HepG2 (cell line): ENCODE data around the gene SHTN1. TPM values are rescaled to one million over a fixed set of nuclear protein-coding genes. Genes with fewer than 3 reads are reported as not detected.

Experiments used
- ATAC-seq: fragments of 200-7000 bp; cut with Tn5 transposase; 3 replicates; pipeline ENCODE4 v1.9.1; 2020; ENCODE audit warnings: mild to moderate bottlenecking, moderate library complexity
- BruUV-seq: library from RNA; stranded (reverse); fragments of 400-500 nt; replicated peaks from 2 replicates; lab custom pipeline; 2021; lab: Mats Ljungman, UMichigan
- CTCF ChIA-PET: fragments of 300-600 bp; formaldehyde crosslinking; extraction: SDS; loops from one replicate; lab custom pipeline; 2021; ENCODE audit warnings: low total read pairs, inconsistent platforms, low intra/inter-chr PET ratio; lab: Yijun Ruan, JAX
- POLR2A ChIA-PET: fragments of 350-600 bp; sonication (Branson Sonifier 250); formaldehyde crosslinking; loops from one replicate; lab custom pipeline; 2020; ENCODE audit warnings: antibody characterized with exemption, inconsistent platforms; lab: Yijun Ruan, JAX
- DNase-seq: peaks from one replicate; pipeline ENCODE4 v3.0.0-alpha.2; 2015; ENCODE audit warnings: low spot score
- FAIRE-seq: peaks from 3 replicates; lab custom pipeline; 2011; peaks lifted over from hg19 to GRCh38; lab: Jason Lieb, UNC
- H2AFZ ChIP-seq: one replicate; pipeline ENCODE4 v1.6.1; 2011; ENCODE audit warnings: low read length, inconsistent platforms
- H3K27ac ChIP-seq: fragments of 300-600 bp; 3 replicates; pipeline ENCODE4 v1.8.0; 2011; ENCODE audit warnings: mixed run types, mild to moderate bottlenecking, mixed read lengths, low read length, inconsistent platforms; ENCODE audit not compliant: insufficient read depth; ENCODE audit errors: extremely low read length
- H3K27me3 ChIP-seq, 2 experiments: fragments of 200-600 bp in 1 of 2; 2 replicates in 1 of 2; 3 replicates in 1 of 2; pipeline versions ENCODE4 v1.6.0 to v1.8.0; 2011; ENCODE audit warnings: low read length in 2 of 2, mild to moderate bottlenecking in 2 of 2, moderate library complexity in 2 of 2, inconsistent platforms in 1 of 2; ENCODE audit not compliant: insufficient read depth in 2 of 2, control insufficient read depth in 1 of 2
- H3K36me3 ChIP-seq, 2 experiments: fragments of 200-600 bp in 1 of 2; replicated peaks in 1 of 2; 2 replicates in 1 of 2; 3 replicates in 1 of 2; pipeline versions ENCODE4 v1.5.1 to v1.8.0; 2011; ENCODE audit warnings: low read length in 2 of 2, inconsistent platforms in 1 of 2; ENCODE audit not compliant: insufficient read depth in 2 of 2, control insufficient read depth in 1 of 2
- H3K4me1 ChIP-seq: 2 replicates; pipeline ENCODE4 v1.5.1; 2012; ENCODE audit warnings: low read length, inconsistent platforms; ENCODE audit not compliant: insufficient read depth
- H3K4me2 ChIP-seq: 2 replicates; pipeline ENCODE4 v1.6.0; 2011; ENCODE audit warnings: low read depth, low read length, inconsistent platforms
- H3K4me3 ChIP-seq, 3 experiments: fragments of 200-600 bp in 1 of 3; sonication (generic), shearing (Covaris generic) in 1 of 3; replicated peaks in 1 of 3; 2 replicates each; pipeline ENCODE4 v1.5.1; 2011 to 2016; ENCODE audit warnings: low read length in 3 of 3, inconsistent platforms in 2 of 3, low read depth in 2 of 3, mild to moderate bottlenecking in 2 of 3, control low read depth in 1 of 3, mixed read lengths in 1 of 3; ENCODE audit not compliant: insufficient read depth in 1 of 3
- H3K79me2 ChIP-seq: one replicate; pipeline ENCODE4 v1.6.1; 2011; ENCODE audit warnings: low read length, inconsistent platforms; ENCODE audit not compliant: insufficient read depth
- H3K9ac ChIP-seq: 2 replicates; pipeline ENCODE4 v1.6.0; 2011; ENCODE audit warnings: mild to moderate bottlenecking, low read depth, low read length, inconsistent platforms; ENCODE audit not compliant: insufficient read depth
- H3K9me3 ChIP-seq: 2 replicates; pipeline ENCODE4 v1.5.1; 2012; ENCODE audit warnings: mild to moderate bottlenecking, low read length
- H4K20me1 ChIP-seq: 2 replicates; pipeline ENCODE4 v1.6.0; 2011; ENCODE audit warnings: inconsistent platforms, mild to moderate bottlenecking, low read length, moderate library complexity; ENCODE audit not compliant: insufficient read depth
- AFF4 ChIP-seq: sonication (generic); formaldehyde crosslinking; IDR thresholded peaks from 2 replicates; pipeline ENCODE4 v1.4.0; 2020; ENCODE audit warnings: missing genetic modification reagents
- DDIT3 ChIP-seq: sonication (generic); formaldehyde crosslinking; IDR thresholded peaks from 2 replicates; pipeline ENCODE4 v1.4.0; 2020; ENCODE audit warnings: mild to moderate bottlenecking, missing genetic modification reagents
- KDM5B ChIP-seq: sonication (generic); formaldehyde crosslinking; IDR thresholded peaks from 2 replicates; pipeline ENCODE4 v1.4.0; 2020; ENCODE audit warnings: missing genetic modification reagents, mild to moderate bottlenecking, borderline replicate concordance
- KMT2B ChIP-seq: IDR thresholded peaks from 2 replicates; pipeline ENCODE4 v1.6.1; 2016; ENCODE audit warnings: missing genetic modification reagents, missing compliant biosample characterization
- MATR3 ChIP-seq: sonication (generic); formaldehyde crosslinking; IDR thresholded peaks from 2 replicates; pipeline ENCODE4 v1.4.0; 2020; ENCODE audit warnings: missing genetic modification reagents
- MIER2 ChIP-seq: IDR thresholded peaks from 2 replicates; pipeline ENCODE4 v1.6.1; 2016; ENCODE audit warnings: missing biosample characterization, missing genetic modification reagents
- MTF2 ChIP-seq: sonication (generic); formaldehyde crosslinking; IDR thresholded peaks from 2 replicates; pipeline ENCODE4 v1.5.0; 2020; ENCODE audit warnings: missing genetic modification reagents, borderline replicate concordance
- NRL ChIP-seq: sonication (generic); formaldehyde crosslinking; IDR thresholded peaks from 2 replicates; pipeline ENCODE4 v1.5.0; 2020; ENCODE audit warnings: missing genetic modification reagents, mild to moderate bottlenecking, moderate library complexity, borderline replicate concordance
- SNAPC4 ChIP-seq: sonication (generic); formaldehyde crosslinking; IDR thresholded peaks from 2 replicates; pipeline ENCODE4 v1.4.0; 2020; ENCODE audit warnings: mild to moderate bottlenecking, missing genetic modification reagents
- TARDBP ChIP-seq: sonication (generic); formaldehyde crosslinking; IDR thresholded peaks from 2 replicates; pipeline ENCODE4 v1.8.0; 2022; ENCODE audit warnings: mild to moderate bottlenecking, missing genetic modification reagents
- XRCC5 ChIP-seq: fragments of 200-400 bp; formaldehyde crosslinking; optimal IDR thresholded peaks from 2 replicates; pipeline ENCODE3; 2017; ENCODE audit warnings: mild to moderate bottlenecking, low read length
- ZFYVE20 ChIP-seq: sonication (generic); formaldehyde crosslinking; IDR thresholded peaks from 2 replicates; pipeline ENCODE4 v1.8.0; 2023; ENCODE audit warnings: low read depth, mild to moderate bottlenecking, moderate library complexity, missing genetic modification reagents, borderline replicate concordance
- ZKSCAN1 ChIP-seq: fragments of 150-350 bp; IDR thresholded peaks from 2 replicates; pipeline ENCODE4 v1.6.1; 2014; ENCODE audit warnings: low read length
- ZNF136 ChIP-seq: sonication (generic); formaldehyde crosslinking; IDR thresholded peaks from 2 replicates; pipeline ENCODE4 v1.8.1; 2022; ENCODE audit warnings: low read depth, mild to moderate bottlenecking, moderate library complexity, missing genetic modification reagents
- ZNF263 ChIP-seq: sonication (generic); formaldehyde crosslinking; IDR thresholded peaks from 2 replicates; pipeline ENCODE4 v1.4.0; 2020; ENCODE audit warnings: missing genetic modification reagents
- ZNF766 ChIP-seq: sonication (generic); formaldehyde crosslinking; IDR thresholded peaks from 2 replicates; pipeline ENCODE4 v1.5.0; 2020; ENCODE audit warnings: missing genetic modification reagents, borderline replicate concordance
- ZNF782 ChIP-seq: sonication (generic); formaldehyde crosslinking; IDR thresholded peaks from 2 replicates; pipeline ENCODE4 v1.4.0; 2020; ENCODE audit warnings: missing genetic modification reagents, mild to moderate bottlenecking, borderline replicate concordance
- ZSCAN25 ChIP-seq: sonication (generic); formaldehyde crosslinking; IDR thresholded peaks from 2 replicates; pipeline ENCODE4 v1.8.0; 2022; ENCODE audit warnings: mild to moderate bottlenecking, missing genetic modification reagents
- WGBS: methylation state at CpG from one replicate; pipeline ENCODE4 v1.1.6; 2017; ENCODE audit warnings: low lambda C conversion rate; 5-methylcytosine and 5-hydroxymethylcytosine counted together
- in situ Hi-C: cut with HindIII; loops from 2 replicates; pipeline ENCODE4 v1.10.0; 2017; ENCODE audit warnings: low pct_unique_long_range_greater_than_20kb; ENCODE audit not compliant: extremely low pct_ligation_motif_present
- intact Hi-C: fragments of 100-400 bp; cut with micrococcal nuclease; formaldehyde crosslinking; loops from one replicate; pipeline ENCODE4 v1.10.0; 2022; ENCODE audit not compliant: unreplicated experiment
- polyA plus RNA-seq, 8 experiments: library from polyadenylated mRNA; depleted of rRNA in 3 of 8; stranded (reverse) in 7 of 8; unstranded in 1 of 8; fragments of >200 nt; fragmentation: Illumina TruSeq in 4 of 8; extraction: Trizol in 4 of 8; gene quantifications; 2 replicates each; pipeline versions ENCODE4 v1.2.1 to v1.2.3, GENCODE V29; 2011 to 2016; ENCODE audit warnings: low read depth in 4 of 8, missing spikeins in 1 of 8, mixed read lengths in 1 of 8; ENCODE audit not compliant: insufficient read depth in 1 of 8
- total RNA-seq, 5 experiments: library from RNA; depleted of rRNA; stranded (reverse); fragments of >200 nt; fragmentation: Illumina TruSeq; extraction: Trizol; gene quantifications; 2 replicates each; pipeline ENCODE4 v1.2.3, GENCODE V29; 2016; ENCODE audit warnings: low read depth in 1 of 5

SHTN1 gene
- total and polyA plus RNA-seq, 2 of the 13 experiments (the other 11 are each of a cell fraction or from before 2014, with no cell fraction given): 11.3 to 15.6 TPM

- Histone ChIP-seq H3K27ac (no peak overlapping the region), H4K20me1 (no peaks in the 10 kb centered on the region), H3K27me3 (no peaks in the 10 kb centered on the region), H3K4me3 (no peak overlapping the region), H3K4me2 (no peak overlapping the region), H2AFZ (no peak overlapping the region), H3K9ac (no peak overlapping the region), H3K36me3 (peaks cover 11 to 22% of the 10 kb centered on the region in 2 experiments), H3K4me1 (no peaks in the 10 kb centered on the region), H3K79me2 (no peaks in the 10 kb centered on the region), H3K9me3 (no peaks in the 10 kb centered on the region)
- ChIA-PET CTCF (no interaction called here), POLR2A (no interaction called here)
- ATAC-seq (no peak), DNase-seq (no peak), FAIRE-seq (no peak)
- BruUV-seq: no TSS peak
- 97% methylated on average over 2 of the region's 2 CpGs for WGBS
- in situ Hi-C loops: no loop called here
- intact Hi-C loops: no loop called here
- no peak for TF ChIP-seq ZNF136
- TF ChIP-seq MTF2 (CRISPR knock-in tag): no peak
- TF ChIP-seq NRL: no peak
- no peak for TF ChIP-seq ZKSCAN1
- TF ChIP-seq ZSCAN25 (CRISPR knock-in tag): no peak
- no peak for TF ChIP-seq ZNF782 (CRISPR knock-in tag)
- TF ChIP-seq XRCC5: no peak
- TF ChIP-seq SNAPC4 (CRISPR knock-in tag): no peak
- TF ChIP-seq MATR3 (CRISPR knock-in tag): no peak
- no peak for TF ChIP-seq MIER2 (CRISPR knock-in tag)
- TF ChIP-seq AFF4 (CRISPR knock-in tag): no peak
- no peak for TF ChIP-seq ZNF263 (CRISPR knock-in tag)
- no peak for TF ChIP-seq KDM5B (CRISPR knock-in tag)
- no peak for TF ChIP-seq DDIT3
- no peak for TF ChIP-seq TARDBP (CRISPR knock-in tag)
- TF ChIP-seq ZFYVE20: no peak
- TF ChIP-seq KMT2B: no peak
- no peak for TF ChIP-seq ZNF766 (CRISPR knock-in tag)
These were observed 85.8 kb downstream of the SHTN1 start for GRCh38 chr10:116919164-116919563.
